Measurements from ENCODE around the gene BUB3. TPM values are rescaled to one million over a fixed set of nuclear protein-coding genes. Genes with fewer than 3 reads are reported as not detected.

BUB3 gene, protein sequence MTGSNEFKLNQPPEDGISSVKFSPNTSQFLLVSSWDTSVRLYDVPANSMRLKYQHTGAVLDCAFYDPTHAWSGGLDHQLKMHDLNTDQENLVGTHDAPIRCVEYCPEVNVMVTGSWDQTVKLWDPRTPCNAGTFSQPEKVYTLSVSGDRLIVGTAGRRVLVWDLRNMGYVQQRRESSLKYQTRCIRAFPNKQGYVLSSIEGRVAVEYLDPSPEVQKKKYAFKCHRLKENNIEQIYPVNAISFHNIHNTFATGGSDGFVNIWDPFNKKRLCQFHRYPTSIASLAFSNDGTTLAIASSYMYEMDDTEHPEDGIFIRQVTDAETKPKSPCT
- 10 to 100 TPM; 58.2 to 69.6 TPM for total RNA-seq
- long read RNA-seq, full-length matches to known transcripts = 106 of 118 reads
- long read RNA-seq, partial matches to known transcripts = 11 of 118 reads
- long read RNA-seq, other reads (novel, unspliced or antisense) = 1 of 118 reads

DNA sequence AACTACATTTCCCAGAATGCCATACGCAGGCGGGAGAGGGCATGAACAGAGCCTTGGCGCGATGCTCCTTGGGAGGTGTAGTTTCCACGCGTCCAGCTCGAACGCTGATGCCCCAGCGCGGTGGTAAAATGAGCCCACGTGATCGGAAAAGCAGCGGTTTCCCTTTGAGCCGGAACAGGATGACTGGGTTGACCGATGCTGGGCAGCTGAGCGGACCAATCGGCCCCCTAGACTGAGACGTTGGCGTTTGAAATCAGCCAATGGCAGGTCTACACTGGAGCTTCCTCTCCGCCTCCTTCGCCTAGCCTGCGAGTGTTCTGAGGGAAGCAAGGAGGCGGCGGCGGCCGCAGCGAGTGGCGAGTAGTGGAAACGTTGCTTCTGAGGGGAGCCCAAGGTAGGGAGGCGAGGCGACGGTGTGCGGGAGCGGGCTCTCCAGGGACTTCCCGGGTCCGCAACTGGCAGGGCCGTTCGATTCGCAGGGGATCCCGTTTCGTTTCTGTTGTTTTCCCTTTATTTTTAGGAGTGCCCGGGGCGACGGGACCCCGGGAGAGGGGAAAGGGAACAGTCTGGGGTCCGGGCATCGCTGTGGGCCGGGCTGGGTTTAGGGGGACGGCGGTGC is at the start of gene BUB3:
Gene BUB3, plus strand, starts transcription at position 311 of the 619 bp plus-strand sequence. CDS start 516 bp downstream, outside the sequence.
- DNase-seq = peak; percentile 96 to 99
- intact Hi-C loops (cut with DNase I, micrococcal nuclease) = no loop called here
- ATAC-seq = peak; percentile 95

DNA sequence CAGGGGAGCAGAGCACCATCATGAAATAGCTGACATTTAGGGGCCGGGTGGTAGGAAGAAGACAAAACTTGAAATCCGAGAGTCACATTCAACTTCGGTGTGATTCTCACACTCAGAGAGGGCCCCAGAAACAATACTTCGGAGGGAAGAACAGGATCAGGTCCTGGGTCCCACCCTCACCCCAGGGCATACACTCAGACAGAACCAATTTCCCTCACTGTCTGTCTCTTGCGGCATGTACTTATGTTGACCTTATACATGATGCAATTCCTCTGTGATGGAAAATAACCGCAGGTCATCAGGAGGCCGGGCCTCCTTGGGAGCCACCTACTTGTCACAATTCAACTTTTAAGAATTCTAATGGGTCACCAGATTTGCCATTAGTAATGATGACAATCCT is 44.7 kb upstream of the BUB3 start:
- intact Hi-C loops (cut with DNase I, micrococcal nuclease) = no loop called here
- ATAC-seq (no peak), DNase-seq (no peak)

DNA sequence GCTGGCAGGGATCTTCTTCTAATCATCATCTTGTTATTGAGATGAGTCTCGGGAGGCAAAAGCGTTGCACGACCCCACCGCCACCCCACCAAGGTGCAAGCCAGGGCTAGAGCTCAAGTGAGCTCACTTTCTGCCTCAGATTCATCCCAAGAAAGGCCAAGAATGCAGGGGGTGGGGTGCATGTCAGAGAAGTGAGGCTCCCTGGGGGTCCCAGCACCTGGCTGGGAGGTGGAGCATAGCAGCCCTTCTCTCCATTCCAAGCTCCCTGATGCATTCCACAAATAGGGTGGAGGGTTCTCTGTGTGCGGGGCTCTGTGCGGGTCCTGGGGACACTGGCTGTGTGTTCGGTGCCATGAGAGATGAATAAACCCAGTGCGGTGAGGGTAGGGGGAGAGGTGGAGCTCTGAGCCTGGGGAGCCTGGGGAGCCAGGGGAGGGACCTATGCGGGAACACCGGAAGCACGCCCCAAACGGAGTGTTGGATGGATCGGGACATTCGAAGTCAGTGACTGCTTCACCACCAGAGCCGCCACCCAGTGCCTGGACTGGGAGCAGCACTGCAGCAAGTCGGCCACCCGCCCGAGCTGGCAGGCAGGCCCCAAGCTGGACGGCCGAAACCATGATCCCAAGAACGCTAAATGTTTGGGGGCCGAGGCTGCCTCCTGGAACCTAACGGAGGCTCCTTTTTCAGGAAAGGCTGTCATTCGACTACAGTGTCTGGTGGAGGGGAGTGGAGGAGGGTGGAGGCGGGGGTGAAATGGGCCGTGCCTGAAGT is 36.4 kb upstream of the BUB3 start:
- no peak for DNase-seq
- ATAC-seq = peak; percentile 52
- intact Hi-C loops (cut with DNase I, micrococcal nuclease) = no loop called here

DNA sequence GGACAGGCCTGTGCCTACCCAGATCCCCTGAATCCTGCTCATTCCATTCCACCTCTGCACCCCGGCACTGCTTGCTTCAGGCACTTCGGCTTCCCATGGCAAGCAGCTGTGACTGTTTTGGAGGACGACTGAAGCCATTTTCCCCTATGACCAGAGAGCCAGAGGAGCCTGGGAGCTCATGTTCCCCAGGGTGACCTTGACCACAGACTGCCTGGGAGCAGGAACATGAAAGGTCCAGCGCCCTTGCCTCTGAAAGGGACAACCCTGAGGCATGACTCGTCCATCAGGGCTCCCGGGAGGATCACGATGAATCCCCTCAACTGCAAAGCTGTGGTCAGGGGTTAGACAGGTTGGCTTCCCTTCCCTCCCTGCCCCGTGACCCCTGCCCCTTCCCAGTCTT is 35.1 kb upstream of the BUB3 start:
- intact Hi-C loops (cut with DNase I, micrococcal nuclease) = no loop called here
- ATAC-seq (no peak), DNase-seq (no peak)

DNA sequence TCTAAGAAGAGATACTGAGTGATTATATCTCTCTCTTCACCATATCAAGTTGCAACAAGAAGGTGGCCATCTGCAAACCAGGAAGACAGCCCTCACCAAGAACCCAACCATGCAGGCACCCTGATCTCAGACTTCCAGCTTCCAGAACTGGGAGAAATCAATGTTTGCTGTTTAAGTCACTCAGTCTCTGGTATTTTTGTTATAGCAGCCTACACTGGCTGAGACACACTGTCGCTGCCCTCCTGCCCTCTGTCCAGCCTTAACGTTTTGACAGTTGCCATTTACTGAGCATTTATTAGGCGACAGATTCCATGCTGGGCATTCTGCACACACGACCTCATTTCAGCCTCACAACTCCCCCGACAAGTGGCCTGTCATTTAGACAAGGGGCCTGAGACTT is 28.0 kb upstream of the BUB3 start:
- ATAC-seq (no peak), DNase-seq (no peak)
- intact Hi-C loops (cut with DNase I, micrococcal nuclease) = no loop called here

DNA sequence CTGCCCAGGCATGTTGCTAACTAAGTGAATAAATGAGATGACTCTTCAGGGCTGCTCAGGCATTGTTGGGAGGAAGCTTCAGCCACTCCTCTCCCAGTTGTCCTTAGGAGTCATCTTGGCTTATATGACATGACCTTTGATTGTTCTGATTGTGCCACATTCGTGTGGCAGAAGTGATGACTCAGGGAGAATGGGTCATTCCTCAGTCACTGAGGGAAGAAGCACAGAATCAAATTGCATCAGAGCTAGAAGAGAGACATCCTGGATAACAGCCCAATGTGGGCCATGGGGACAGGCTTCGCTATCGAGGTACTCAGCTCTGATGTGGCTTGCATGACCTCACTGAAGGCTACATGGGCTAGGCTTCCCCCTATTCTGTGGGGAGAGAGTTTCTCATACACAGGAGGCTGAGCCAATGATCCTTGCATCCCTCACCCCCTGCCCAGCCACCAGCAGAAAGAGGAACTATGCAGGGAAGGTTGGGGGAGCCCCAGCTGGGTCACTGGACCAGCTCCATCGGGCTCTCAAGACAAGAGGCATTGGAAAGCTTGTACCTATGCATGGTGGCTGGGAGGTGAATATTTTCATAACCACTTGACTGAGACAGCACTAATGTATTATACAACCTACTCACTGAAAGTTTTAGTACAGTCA is 24.5 kb upstream of the BUB3 start:
- no peak for DNase-seq
- ATAC-seq = peak; percentile 55
- intact Hi-C loops (cut with DNase I, micrococcal nuclease) = loop anchor here in 1 of 2 donors (5.0 kb wide), 1 partner anchor 428 kb away; no protein-coding TSS in a partner anchor

DNA sequence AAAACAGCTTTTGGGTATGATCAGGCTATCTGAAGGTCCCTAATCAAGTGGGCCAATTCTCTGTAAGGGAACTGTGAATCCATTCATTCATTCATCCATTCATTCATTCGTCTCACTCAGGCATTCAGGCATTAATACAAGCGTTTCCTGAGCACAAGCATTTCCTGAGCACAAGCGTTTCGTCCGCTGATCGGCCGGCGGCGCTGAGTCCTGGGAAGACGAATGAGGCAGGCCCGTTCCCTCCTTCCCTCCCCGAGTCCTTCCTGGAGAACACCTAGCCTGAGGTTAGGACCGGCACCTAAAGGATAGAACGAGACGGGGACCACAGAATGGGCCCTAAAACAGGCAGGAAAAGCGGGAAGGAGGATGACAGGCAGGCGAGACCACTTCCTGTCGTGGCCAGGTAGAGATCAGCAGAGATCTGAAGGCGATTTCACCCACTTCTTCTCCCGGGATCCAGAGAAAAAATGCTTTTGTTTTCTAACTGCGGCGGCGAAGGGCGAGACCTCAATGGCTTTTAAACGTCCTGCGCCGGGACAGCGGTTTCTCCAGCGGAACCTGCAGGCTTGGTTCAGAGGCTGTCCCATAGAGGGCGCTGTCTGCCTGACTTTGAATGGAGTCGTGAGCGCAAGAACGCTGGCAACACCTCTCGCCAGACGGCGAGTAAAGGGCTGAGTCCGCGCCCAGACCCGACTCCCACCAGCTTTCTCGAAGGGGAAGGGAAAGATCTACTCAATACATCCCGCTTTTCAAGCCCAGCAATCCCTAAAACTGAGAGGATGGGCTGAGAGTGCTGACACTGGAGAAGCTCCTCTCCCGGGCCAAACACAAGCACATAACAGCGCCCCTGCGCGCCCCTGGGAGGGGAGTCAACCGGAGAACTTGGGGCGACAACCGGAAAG is 21.4 kb upstream of the BUB3 start:
- intact Hi-C loops (cut with DNase I, micrococcal nuclease) = loop anchor here (2.0 to 5.0 kb wide), 2 partner anchors 424 to 426 kb away; no protein-coding TSS in a partner anchor
- ATAC-seq (peak; percentile 88), DNase-seq (peak; percentile 72 to 91)

DNA sequence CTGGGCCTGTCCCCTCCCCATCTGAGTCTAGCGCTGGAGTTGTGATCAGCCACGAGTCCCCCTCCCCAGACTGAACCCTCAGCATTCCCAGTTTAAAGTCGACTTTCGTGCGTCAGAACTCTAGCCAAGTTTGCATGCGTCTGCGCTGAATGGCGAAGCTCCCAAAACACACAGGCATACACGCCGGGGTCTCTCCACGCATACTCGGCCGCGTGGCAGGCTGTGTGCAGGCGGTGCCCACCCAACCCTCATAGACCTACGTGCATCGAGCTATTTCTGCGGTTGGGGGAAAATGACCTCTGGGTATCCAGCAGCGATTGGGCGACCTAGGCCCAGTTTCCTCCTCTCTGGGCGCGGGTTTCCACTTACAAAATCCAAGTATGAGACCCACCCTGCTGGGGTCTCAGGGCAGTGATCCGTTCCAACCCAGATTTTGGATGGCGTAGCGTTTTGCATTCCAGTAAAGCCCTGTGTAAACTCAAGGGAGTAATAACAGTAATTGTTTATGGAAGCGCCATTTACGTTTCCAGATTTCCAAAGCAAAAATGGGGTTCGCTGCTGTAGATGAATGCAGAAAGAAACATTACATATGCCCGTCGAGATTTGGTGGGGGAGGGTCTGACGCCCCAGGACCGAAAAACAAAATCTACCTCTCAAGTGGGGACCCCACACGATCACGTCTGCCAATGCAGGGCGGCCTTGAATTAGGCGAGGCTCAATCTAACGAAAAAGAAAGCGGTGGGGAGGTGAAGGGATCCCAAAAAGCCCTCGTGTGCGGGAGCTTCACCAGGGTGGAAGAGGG is 20.5 kb upstream of the BUB3 start:
- ATAC-seq = no peak
- DNase-seq = no peak
- intact Hi-C loops (cut with DNase I, micrococcal nuclease) = loop anchor here (2.0 to 5.0 kb wide), 2 partner anchors 424 to 425 kb away; no protein-coding TSS in a partner anchor

DNA sequence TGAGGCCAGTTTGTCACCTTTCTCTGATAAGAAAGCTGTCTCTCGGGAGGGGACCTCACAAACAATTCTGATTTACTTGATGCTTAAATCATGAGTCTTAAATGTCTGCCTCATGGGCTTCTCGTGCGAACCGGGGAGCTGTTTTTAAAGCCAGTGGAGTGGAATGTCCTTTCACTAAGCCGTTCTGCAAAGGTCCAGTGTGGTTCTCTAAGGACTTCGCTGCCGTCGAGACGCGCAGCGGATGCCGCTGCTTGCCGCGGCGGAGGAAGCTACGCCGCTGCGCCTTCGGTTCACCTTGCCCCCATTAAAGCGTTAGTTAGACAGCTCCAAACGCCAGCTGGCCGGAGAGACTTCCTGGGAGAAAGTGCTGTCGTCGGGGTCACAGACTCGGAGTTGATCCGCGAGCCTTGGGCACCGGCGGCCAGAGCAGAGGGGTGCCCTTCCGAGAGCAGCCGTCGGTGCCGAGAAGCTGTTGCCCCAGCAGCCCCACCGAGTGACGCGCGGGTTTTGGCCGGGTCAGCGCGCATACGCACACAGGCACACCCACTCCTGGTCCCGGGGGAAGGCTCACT is 19.8 kb upstream of the BUB3 start:
- intact Hi-C loops (cut with DNase I, micrococcal nuclease) = loop anchor here in 1 of 2 donors (5.0 kb wide), 1 partner anchor 423 kb away; no protein-coding TSS in a partner anchor
- ATAC-seq = no peak
- DNase-seq = no peak

DNA sequence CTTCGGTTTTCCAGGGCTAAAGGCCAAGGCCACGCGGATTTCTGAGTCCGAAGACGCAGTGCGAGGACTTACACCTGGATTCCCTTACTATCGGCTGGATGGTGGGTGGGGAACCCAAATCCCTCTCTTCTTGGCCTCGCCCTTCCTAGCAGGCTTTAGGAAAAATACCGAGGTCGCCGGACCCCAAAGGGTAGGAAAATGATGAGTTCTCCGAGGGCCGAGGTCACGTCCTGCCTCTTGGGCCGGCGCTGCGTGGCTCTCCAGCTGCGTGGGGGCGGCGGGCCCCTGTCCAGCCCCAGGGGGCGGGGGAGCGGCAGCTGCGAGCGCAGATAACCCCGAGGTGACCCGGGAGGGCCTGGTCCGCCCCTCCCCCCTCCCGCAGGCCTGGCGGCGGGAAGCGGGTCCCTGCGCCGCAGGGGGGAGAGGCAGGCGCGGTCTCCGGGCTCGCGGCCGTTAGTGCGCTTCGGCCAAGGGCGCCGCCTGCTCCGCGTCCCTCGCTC is 19.2 kb upstream of the BUB3 start:
- no peak for ATAC-seq
- no peak for DNase-seq
- intact Hi-C loops (cut with DNase I, micrococcal nuclease) = loop anchor here in 1 of 2 donors (5.0 kb wide), 1 partner anchor 422 kb away; no protein-coding TSS in a partner anchor

DNA sequence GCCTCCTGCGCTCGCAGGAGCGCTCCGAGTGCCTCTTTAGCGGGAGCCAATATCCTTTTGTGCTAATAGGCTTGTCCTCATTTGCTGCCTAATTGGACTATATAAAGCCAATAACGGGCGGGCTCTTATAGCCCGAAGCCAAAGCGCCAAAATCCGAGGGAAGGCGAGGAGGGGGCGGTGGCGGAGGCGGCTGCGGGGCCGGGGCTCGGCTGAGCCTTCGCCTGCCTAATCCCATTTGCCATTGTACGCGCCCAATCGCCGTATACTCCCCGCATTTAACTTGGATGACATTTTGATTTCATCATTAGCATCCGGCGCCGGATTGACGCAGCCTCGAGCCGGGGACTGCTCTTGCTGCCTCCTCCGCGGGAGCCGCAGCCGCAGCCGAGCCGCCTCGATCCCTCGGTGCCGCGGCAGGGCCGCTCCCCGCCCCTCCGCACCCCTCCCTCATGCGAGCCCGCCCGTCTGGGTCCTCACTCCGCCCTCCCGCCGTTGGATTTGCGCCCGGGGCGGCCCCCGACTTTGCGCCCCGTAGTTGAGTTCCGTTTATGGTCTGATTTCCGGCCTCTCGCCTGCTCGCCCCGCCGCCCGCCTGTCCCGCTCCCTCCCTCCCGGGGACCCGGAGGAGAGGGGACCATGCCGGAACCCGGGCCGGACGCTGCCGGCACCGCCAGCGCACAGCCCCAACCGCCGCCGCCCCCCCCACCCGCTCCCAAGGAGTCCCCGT is 18.6 kb upstream of the BUB3 start, which contains the start of gene HMX3:
Gene HMX3, plus strand, starts transcription at position 556 of the 727 bp plus-strand sequence. Its CDS starts 81 bp downstream, at position 637.
- DNase-seq = no peak
- ATAC-seq = no peak
- intact Hi-C loops (cut with DNase I, micrococcal nuclease) = no loop called here

DNA sequence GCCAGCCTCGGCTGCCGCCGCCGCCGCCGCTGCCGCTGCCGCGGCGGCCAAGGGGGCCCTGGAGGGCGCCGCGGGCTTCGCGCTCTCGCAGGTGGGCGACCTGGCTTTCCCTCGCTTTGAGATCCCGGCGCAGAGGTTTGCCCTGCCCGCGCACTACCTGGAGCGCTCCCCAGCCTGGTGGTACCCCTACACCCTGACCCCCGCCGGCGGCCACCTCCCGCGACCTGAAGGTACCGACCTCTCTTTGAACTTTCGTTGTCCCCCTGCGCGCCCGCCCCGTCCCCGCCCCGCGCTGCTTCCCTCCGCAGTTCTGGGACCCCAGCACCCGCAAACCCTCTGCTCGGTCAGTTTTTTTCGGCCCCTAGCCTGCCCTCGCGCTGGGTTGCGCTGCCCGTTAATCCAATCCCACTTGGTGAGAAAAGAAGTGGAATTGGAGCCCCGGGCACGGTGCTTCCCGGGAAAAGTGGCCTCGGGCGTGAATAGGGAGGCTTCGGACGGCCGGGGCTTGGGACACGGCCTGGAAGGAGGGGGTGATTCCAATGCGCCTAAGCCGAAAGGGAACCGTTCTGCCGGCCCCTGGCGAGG is 17.9 kb upstream of the BUB3 start:
- intact Hi-C loops (cut with DNase I, micrococcal nuclease) = no loop called here
- DNase-seq (no peak), ATAC-seq (no peak)

DNA sequence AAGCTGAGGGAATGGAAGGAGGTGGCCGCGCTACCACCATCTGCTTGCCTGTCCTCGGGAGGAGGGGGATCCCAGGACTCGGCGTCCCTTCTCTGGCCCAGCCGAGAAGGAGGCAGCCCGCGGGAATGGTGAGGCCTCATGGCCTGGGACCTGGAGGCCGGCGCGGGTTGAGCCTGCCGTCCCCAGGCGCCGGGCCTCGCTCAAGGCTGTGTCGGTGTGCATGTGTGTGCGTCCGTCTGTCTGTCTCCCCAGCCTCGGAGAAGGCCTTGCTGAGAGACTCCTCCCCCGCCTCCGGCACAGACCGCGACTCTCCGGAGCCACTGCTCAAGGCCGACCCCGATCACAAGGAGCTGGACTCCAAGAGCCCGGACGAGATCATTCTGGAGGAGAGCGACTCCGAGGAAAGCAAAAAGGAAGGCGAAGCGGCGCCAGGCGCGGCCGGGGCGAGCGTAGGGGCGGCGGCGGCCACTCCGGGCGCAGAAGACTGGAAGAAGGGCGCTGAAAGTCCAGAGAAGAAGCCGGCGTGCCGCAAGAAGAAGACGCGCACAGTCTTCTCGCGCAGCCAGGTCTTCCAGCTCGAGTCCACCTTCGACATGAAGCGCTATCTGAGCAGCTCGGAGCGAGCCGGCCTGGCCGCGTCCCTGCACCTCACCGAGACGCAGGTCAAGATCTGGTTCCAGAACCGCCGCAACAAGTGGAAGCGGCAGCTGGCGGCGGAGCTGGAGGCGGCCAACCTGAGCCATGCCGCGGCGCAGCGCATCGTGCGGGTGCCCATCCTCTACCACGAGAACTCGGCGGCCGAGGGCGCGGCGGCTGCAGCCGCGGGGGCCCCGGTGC is 17.2 kb upstream of the BUB3 start:
- ATAC-seq (no peak), DNase-seq (no peak)
- intact Hi-C loops (cut with DNase I, micrococcal nuclease) = no loop called here

DNA sequence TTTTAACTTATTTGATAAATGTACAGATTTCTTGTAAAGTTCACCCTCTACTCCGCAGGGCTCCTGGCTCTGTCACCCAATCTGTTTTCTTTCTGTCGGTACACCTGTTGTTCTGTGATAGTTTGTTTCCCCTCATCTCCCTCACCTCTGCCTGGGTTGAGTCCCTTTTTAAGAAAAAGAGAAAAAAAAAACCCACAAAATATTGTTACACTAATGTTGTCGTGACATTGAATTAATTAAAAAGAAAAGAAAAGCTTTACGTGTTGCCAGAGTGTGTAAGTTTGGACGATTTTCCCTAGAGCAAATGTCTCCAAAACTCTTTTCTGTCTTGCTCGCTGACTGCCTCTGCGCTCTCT is 15.1 kb upstream of the BUB3 start:
- DNase-seq (no peak), ATAC-seq (no peak)
- intact Hi-C loops (cut with DNase I, micrococcal nuclease) = no loop called here
